OCI-LY1 (cell line): ENCODE data around the gene PDE5A.

Source experiments
- H2AFZ ChIP-seq: fragments of 200-600 bp; sonication (generic), shearing (Covaris generic); 2 replicates; pipeline ENCODE4 v1.6.0; 2014; ENCODE audit warnings: antibody characterized with exemption, mild to moderate bottlenecking, low read length
- H3F3A ChIP-seq: fragments of 200-600 bp; sonication (generic), shearing (Covaris generic); 2 replicates; pipeline ENCODE4 v1.6.0; 2014; ENCODE audit warnings: mild to moderate bottlenecking, antibody characterized with exemption, low read length, moderate library complexity; ENCODE audit not compliant: insufficient read depth
- H3K27ac ChIP-seq: fragments of 200-600 bp; sonication (generic); 2 replicates; pipeline ENCODE4 v1.5.1; 2014; ENCODE audit warnings: low read length, mixed run types, mild to moderate bottlenecking, low read depth; ENCODE audit not compliant: poor library complexity, severe bottlenecking
- H3K27me3 ChIP-seq: fragments of 200-600 bp; sonication (generic); 2 replicates; pipeline ENCODE4 v1.6.0; 2014; ENCODE audit warnings: antibody characterized with exemption, mild to moderate bottlenecking, low read length, moderate library complexity; ENCODE audit not compliant: insufficient read depth
- H3K36me3 ChIP-seq: fragments of 200-600 bp; sonication (generic); 2 replicates; pipeline ENCODE4 v1.6.1; 2014; ENCODE audit warnings: mild to moderate bottlenecking, antibody characterized with exemption, low read length, moderate library complexity, mixed read lengths; ENCODE audit not compliant: insufficient read depth
- H3K4me1 ChIP-seq: fragments of 200-600 bp; sonication (generic); 2 replicates; pipeline ENCODE4 v1.5.1; 2014; ENCODE audit warnings: mild to moderate bottlenecking, low read length, moderate library complexity; ENCODE audit not compliant: insufficient read depth, severe bottlenecking
- H3K4me2 ChIP-seq: fragments of 200-600 bp; sonication (generic), shearing (Covaris generic); 2 replicates; pipeline ENCODE4 v1.6.1; 2014; ENCODE audit warnings: low read length
- H3K4me3 ChIP-seq: fragments of 200-600 bp; sonication (generic); 2 replicates; pipeline ENCODE4 v1.5.1; 2014; ENCODE audit warnings: low read length, low read depth, mild to moderate bottlenecking, mixed read lengths; ENCODE audit not compliant: poor library complexity, severe bottlenecking
- H3K79me2 ChIP-seq: fragments of 200-600 bp; shearing (Covaris generic); 2 replicates; pipeline ENCODE4 v1.6.1; 2016; ENCODE audit warnings: mixed run types, low read length, mixed read lengths; ENCODE audit not compliant: insufficient read depth
- H3K9ac ChIP-seq: fragments of 200-600 bp; sonication (generic), shearing (Covaris generic); 2 replicates; pipeline ENCODE4 v1.6.1; 2014; ENCODE audit warnings: mild to moderate bottlenecking, low read length, mixed read lengths
- H3K9me2 ChIP-seq: fragments of 200-600 bp; sonication (generic), shearing (Covaris generic); 2 replicates; pipeline ENCODE4 v1.6.1; 2014; ENCODE audit warnings: low read depth, mild to moderate bottlenecking, low read length, mixed read lengths
- H3K9me3 ChIP-seq: fragments of 200-600 bp; shearing (Covaris generic); 2 replicates; pipeline ENCODE4 v1.6.1; 2014; ENCODE audit warnings: low read length, mixed read lengths
- H4K20me1 ChIP-seq: fragments of 200-600 bp; sonication (generic), shearing (Covaris generic); 2 replicates; pipeline ENCODE4 v1.6.0; 2016; ENCODE audit warnings: mild to moderate bottlenecking, low read length; ENCODE audit not compliant: insufficient read depth
- CTCF ChIP-seq: fragments of 200-600 bp; sonication (generic), shearing (Covaris generic); IDR thresholded peaks from 2 replicates; pipeline ENCODE4 v1.5.1; 2017; ENCODE audit warnings: mild to moderate bottlenecking, antibody characterized with exemption, low read length, moderate library complexity, mixed read lengths
- EZH2 ChIP-seq: fragments of 200-600 bp; sonication (generic), shearing (Covaris generic); IDR thresholded peaks from 2 replicates; pipeline ENCODE4 v1.8.0; 2017; ENCODE audit warnings: borderline replicate concordance, mixed run types, mild to moderate bottlenecking, antibody characterized with exemption, low read length, moderate library complexity, mixed read lengths

PDE5A gene

GRCh38 chr4:119549639-119550038 lies 79.0 kb downstream of the PDE5A start:
- H2AFZ ChIP-seq, result no peak overlapping the region
- H3K9ac ChIP-seq, result no peak overlapping the region
- no peak overlapping the region for H3K27ac ChIP-seq
- no peaks in the 10 kb centered on the region for H3K4me1 ChIP-seq
- no peak for TF ChIP-seq CTCF
- no peak overlapping the region for H3K4me2 ChIP-seq
- H3K79me2 ChIP-seq, result no peaks in the 10 kb centered on the region
- no peaks in the 10 kb centered on the region for H3K36me3 ChIP-seq
- H3K4me3 ChIP-seq, result no peak overlapping the region
- no peaks in the 10 kb centered on the region for H3K9me2 ChIP-seq
- H3F3A ChIP-seq, result no peaks in the 10 kb centered on the region
- no peaks in the 10 kb centered on the region for H3K27me3 ChIP-seq
- no peaks in the 10 kb centered on the region for H3K9me3 ChIP-seq
- no peaks in the 10 kb centered on the region for H4K20me1 ChIP-seq

GRCh38 chr4:119543779-119544178 lies 84.8 kb downstream of the PDE5A start:
- no peaks in the 10 kb centered on the region for H3F3A ChIP-seq

GRCh38 chr4:119543187-119543586 lies 85.4 kb downstream of the PDE5A start:
- Histone ChIP-seq H3K36me3 (no peaks in the 10 kb centered on the region), H3F3A (no peaks in the 10 kb centered on the region), H3K9me3 (no peaks in the 10 kb centered on the region), H3K4me3 (no peak overlapping the region), H3K27ac (no peak overlapping the region), H3K9ac (no peak overlapping the region), H3K9me2 (no peaks in the 10 kb centered on the region), H3K79me2 (no peaks in the 10 kb centered on the region), H3K4me2 (no peak overlapping the region), H2AFZ (no peak overlapping the region), H3K27me3 (no peaks in the 10 kb centered on the region), H3K4me1 (no peaks in the 10 kb centered on the region), H4K20me1 (no peaks in the 10 kb centered on the region)
- TF ChIP-seq EZH2 (no peak), CTCF (no peak)

More at GRCh38 chr4:119543779-119544178, 84.8 kb downstream of the PDE5A start:
- H3K27me3 ChIP-seq, result no peaks in the 10 kb centered on the region
- H3K27ac ChIP-seq, result no peak overlapping the region
- no peak overlapping the region for H3K4me2 ChIP-seq
- H3K9me2 ChIP-seq, result no peaks in the 10 kb centered on the region
- no peaks in the 10 kb centered on the region for H3K4me1 ChIP-seq
- H3K36me3 ChIP-seq, result no peaks in the 10 kb centered on the region
- H4K20me1 ChIP-seq, result no peaks in the 10 kb centered on the region
- no peaks in the 10 kb centered on the region for H3K9me3 ChIP-seq
- H3K9ac ChIP-seq, result no peak overlapping the region
- TF ChIP-seq EZH2 (no peak), CTCF (no peak)
- H3K79me2 ChIP-seq, result no peaks in the 10 kb centered on the region
- no peak overlapping the region for H3K4me3 ChIP-seq
- no peak overlapping the region for H2AFZ ChIP-seq
